Suprapubic skin (tissue), 4 donors: Measurements from ENCODE around the gene IYD. TPM values are rescaled to one million over a fixed set of nuclear protein-coding genes. Genes with fewer than 3 reads are reported as not detected.

ENCODE experiments used
- DNase-seq, 2 donors: peaks; one replicate each; pipeline ENCODE4 v3.0.0-alpha.2; 2019; ENCODE audit warnings: low spot score in 2 of 2
- H3K27ac ChIP-seq: fragments of 200-600 bp; sonication (generic); one replicate; pipeline ENCODE4 v1.5.1; 2019
- H3K27me3 ChIP-seq: fragments of 200-600 bp; sonication (generic); one replicate; pipeline ENCODE4 v1.5.1; 2019
- H3K36me3 ChIP-seq: fragments of 200-600 bp; sonication (generic); one replicate; pipeline ENCODE4 v1.5.1; 2019
- H3K4me1 ChIP-seq: fragments of 200-600 bp; sonication (generic); one replicate; pipeline ENCODE4 v1.5.1; 2019
- H3K4me3 ChIP-seq: fragments of 200-600 bp; sonication (generic); one replicate; pipeline ENCODE4 v1.5.1; 2019; ENCODE audit warnings: mild to moderate bottlenecking
- H3K9me3 ChIP-seq: fragments of 200-600 bp; sonication (generic); one replicate; pipeline ENCODE4 v1.5.1; 2019
- CTCF ChIP-seq, 2 donors: fragments of 200-600 bp in 1 of 2; fragments of 450-650 bp in 1 of 2; sonication (generic) in 1 of 2; IDR thresholded peaks; one replicate each; pipeline ENCODE4 v1.5.1; 2016 to 2019; ENCODE audit warnings: antibody characterized with exemption in 2 of 2, mild to moderate bottlenecking in 1 of 2, moderate library complexity in 1 of 2
- EP300 ChIP-seq: sonication (generic); formaldehyde crosslinking; IDR thresholded peaks from one replicate; pipeline ENCODE4 v1.6.1; 2017; ENCODE audit warnings: antibody characterized with exemption
- POLR2A ChIP-seq, 2 donors: fragments of 450-650 bp; IDR thresholded peaks; one replicate each; pipeline ENCODE4 v1.6.1; 2017; ENCODE audit warnings: antibody characterized with exemption in 2 of 2, mild to moderate bottlenecking in 2 of 2, moderate library complexity in 2 of 2
- POLR2AphosphoS5 ChIP-seq, 3 donors: sonication (generic); formaldehyde crosslinking; IDR thresholded peaks; one replicate each; pipeline ENCODE4 v1.6.1; 2017; ENCODE audit warnings: antibody characterized with exemption in 3 of 3
- WGBS: methylation state at CpG from one replicate; pipeline ENCODE4 v1.1.5; 2018; 5-methylcytosine and 5-hydroxymethylcytosine counted together
- total RNA-seq, 4 donors: library from RNA; depleted of rRNA; stranded (reverse); fragments of >200 nt; gene quantifications; one replicate each; pipeline ENCODE4 v1.1.0, GENCODE V29; 2016

IYD gene, protein sequence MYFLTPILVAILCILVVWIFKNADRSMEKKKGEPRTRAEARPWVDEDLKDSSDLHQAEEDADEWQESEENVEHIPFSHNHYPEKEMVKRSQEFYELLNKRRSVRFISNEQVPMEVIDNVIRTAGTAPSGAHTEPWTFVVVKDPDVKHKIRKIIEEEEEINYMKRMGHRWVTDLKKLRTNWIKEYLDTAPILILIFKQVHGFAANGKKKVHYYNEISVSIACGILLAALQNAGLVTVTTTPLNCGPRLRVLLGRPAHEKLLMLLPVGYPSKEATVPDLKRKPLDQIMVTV
- total RNA-seq = 1 to 10 TPM in 2 of 4 donors, under 1 TPM in 2; 0.13 to 3.0 (median 1.6) TPM

DNA sequence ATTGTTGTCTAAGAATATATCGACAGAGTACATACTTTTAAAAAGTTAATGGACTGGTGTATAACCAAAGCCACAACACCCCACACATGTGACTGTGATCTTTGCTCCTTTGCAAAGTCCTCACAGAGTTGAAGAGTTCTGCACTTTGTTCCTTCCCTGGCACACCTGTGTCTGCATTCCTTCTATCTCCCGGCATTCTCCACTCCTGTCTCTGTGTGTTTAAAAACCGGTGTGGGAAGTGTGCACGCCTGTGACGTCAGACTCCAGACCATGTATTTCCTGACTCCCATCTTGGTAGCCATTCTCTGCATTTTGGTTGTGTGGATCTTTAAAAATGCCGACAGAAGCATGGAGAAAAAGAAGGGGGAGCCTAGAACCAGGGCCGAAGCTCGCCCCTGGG, at the start of gene IYD:
IYD (plus strand) TSS at position 251 of the 400 bp plus-strand sequence; CDS start at position 271, 20 bp downstream.
- Histone ChIP-seq H3K27ac (no peak within 1 kb of the TSS), H3K9me3 (no peaks in the 10 kb centered on the region), H3K4me3 (no peak within 1 kb of the TSS), H3K27me3 (no peaks in the 10 kb centered on the region), H3K36me3 (no peaks in the 10 kb centered on the region), H3K4me1 (peaks cover 4% of the 10 kb centered on the region)
- no peak for DNase-seq
- WGBS = 76% methylated on average over 8 of the region's 8 CpGs
- no peak for TF ChIP-seq POLR2A (IDR thresholded peaks at IDR 0.05)
- no peak for TF ChIP-seq CTCF (IDR thresholded peaks at IDR 0.05)
- TF ChIP-seq EP300 = no peak
- TF ChIP-seq POLR2AphosphoS5 (IDR thresholded peaks at IDR 0.05) = no peak

DNA sequence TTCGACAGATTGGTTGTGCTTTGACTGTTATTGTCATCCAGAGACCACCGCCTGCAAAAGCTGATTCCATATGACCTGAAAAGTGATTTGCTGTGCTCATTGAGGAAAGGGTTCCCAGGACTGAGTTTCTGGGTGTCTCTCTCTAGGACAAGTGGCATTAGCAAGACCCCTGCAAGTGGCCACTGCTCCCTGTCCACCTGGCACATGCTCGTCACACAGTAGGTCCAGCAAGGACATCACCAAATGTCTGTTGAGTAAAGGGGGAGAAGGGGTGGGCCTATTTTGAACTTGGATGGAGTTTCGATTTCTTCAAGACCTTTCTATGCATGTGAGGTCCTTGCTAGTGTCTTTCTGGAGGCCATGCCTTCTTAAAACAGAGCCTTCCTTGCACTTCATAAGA, 48.9 kb upstream of the IYD start:
- Histone ChIP-seq H3K9me3 (no peaks in the 10 kb centered on the region), H3K4me1 (no peaks in the 10 kb centered on the region), H3K27me3 (no peaks in the 10 kb centered on the region), H3K4me3 (no peak overlapping the region), H3K27ac (no peak overlapping the region), H3K36me3 (no peaks in the 10 kb centered on the region)
- no peak for DNase-seq
- 91% methylated on average over 4 of the region's 4 CpGs for WGBS
- TF ChIP-seq POLR2A (IDR thresholded peaks at IDR 0.05) = no peak

- no peak overlapping the region for H3K4me3 ChIP-seq
- H3K27ac ChIP-seq = no peak overlapping the region
- no peak for TF ChIP-seq EP300
- TF ChIP-seq POLR2AphosphoS5 (IDR thresholded peaks at IDR 0.05) = no peak
- TF ChIP-seq POLR2A (IDR thresholded peaks at IDR 0.05) = no peak
- TF ChIP-seq CTCF (IDR thresholded peaks at IDR 0.05) = no peak
- 66% methylated on average over 9 of the region's 9 CpGs for WGBS
- H3K36me3 ChIP-seq = no peaks in the 10 kb centered on the region
- no peaks in the 10 kb centered on the region for H3K9me3 ChIP-seq
- no peaks in the 10 kb centered on the region for H3K4me1 ChIP-seq
- no peaks in the 10 kb centered on the region for H3K27me3 ChIP-seq
- DNase-seq = no peak
Measured at GRCh38 chr6:150320442-150320841, 48.4 kb upstream of the IYD start.

DNA sequence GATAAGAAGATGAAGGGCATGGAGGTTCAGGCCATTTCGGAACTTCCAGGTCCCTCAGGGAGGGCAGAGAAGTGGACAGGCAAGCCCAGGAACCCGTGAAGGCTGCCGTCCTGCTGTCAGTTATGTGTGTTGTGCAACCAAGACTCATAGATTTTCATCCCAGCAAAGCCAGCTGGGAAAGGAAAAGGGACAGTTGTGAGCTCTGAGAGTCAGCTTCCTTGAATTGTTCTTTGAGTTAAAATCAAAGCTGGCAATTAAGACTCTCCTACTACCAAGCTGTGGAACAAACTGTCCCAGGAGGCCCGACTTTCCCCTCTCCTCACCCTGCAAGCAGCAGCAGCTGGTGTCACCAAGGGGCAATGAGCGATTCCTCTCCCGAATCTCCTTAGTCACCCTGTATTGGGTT, 46.3 kb upstream of the IYD start:
- TF ChIP-seq POLR2AphosphoS5 (IDR thresholded peaks at IDR 0.05) = no peak
- no peak for TF ChIP-seq EP300
- TF ChIP-seq CTCF (IDR thresholded peaks at IDR 0.05) = no peak
- no peak for TF ChIP-seq POLR2A (IDR thresholded peaks at IDR 0.05)
- Histone ChIP-seq H3K9me3 (no peaks in the 10 kb centered on the region), H3K4me3 (no peak overlapping the region), H3K4me1 (no peaks in the 10 kb centered on the region), H3K27ac (no peak overlapping the region), H3K36me3 (no peaks in the 10 kb centered on the region), H3K27me3 (no peaks in the 10 kb centered on the region)
- 89% methylated on average over 6 of the region's 6 CpGs for WGBS
- no peak for DNase-seq

GRCh38 chr6:150323205-150323604, 45.6 kb upstream of the IYD start:
- no peak for TF ChIP-seq POLR2A (IDR thresholded peaks at IDR 0.05)
- no peak for TF ChIP-seq POLR2AphosphoS5 (IDR thresholded peaks at IDR 0.05)
- TF ChIP-seq EP300 = no peak
- no peak for TF ChIP-seq CTCF (IDR thresholded peaks at IDR 0.05)
- no peak overlapping the region for H3K4me3 ChIP-seq
- DNase-seq = no peak
- H3K27ac ChIP-seq = no peak overlapping the region
- no peaks in the 10 kb centered on the region for H3K4me1 ChIP-seq
- H3K27me3 ChIP-seq = no peaks in the 10 kb centered on the region
- no peaks in the 10 kb centered on the region for H3K9me3 ChIP-seq
- H3K36me3 ChIP-seq = no peaks in the 10 kb centered on the region
- WGBS = 68% methylated on average over 8 of the region's 8 CpGs
